ENCODE results near the gene MIB2. TPM values are rescaled to one million over a fixed set of nuclear protein-coding genes. Genes with fewer than 3 reads are reported as not detected.

MIB2 gene
- total RNA-seq, 4 donors from 2014 or later: 94.2 to 346 (median 224) TPM

DNA sequence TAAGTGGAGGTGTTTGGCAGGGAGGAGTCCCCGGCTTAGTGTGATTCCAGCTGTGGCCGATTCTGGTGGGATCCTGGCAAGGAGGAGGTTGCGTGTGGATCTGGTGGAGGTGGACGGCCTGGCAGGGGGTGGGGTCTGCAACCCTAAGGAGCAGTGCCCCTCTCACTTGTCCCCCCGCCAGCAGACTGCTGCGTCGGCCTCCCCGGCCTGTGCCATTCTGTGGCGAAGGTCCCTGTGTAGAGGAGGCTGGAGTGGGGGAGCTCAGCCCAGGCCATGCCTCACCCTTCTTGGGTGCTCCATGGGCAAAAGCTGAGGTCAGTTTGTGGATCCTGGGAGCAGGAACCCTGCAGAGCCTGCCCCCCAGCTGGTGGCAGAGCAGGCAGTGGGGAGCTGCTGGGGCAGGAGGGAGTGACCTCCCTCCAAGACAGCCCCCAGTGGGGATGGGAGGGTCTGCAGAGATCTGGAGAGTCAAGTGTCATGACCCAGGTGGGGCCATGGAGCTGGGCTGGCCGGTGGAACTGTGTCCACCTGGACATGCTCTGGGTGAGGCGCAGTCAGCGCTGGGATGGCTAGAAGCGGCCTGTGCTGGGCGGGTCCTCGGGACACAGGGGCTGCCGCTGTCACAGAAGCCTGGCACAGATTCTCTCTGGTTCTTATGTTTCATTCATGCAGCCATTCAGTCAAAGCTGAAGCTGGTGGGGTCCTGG is 5.3 kb downstream of the MIB2 start:
- Histone ChIP-seq H3K4me3 (no peak overlapping the region), H3K9me3 (no peaks in the 10 kb centered on the region), H3K4me1 (peaks cover 9 to 16% (median 13%) of the 10 kb centered on the region in 4 donors), H3K27me3 (no peaks in the 10 kb centered on the region), H3K27ac (no peak overlapping the region), H3K36me3 (no peaks in the 10 kb centered on the region)
- intact Hi-C loops (cut with DNase I; ENCODE audit: low total_unique reads) (no loop called here), in situ Hi-C loops (cut with MboI; ENCODE audit: low pct_ligation_motif_present in 1 of 4, low pct_unique_long_range_greater_than_20kb in 1 of 4, low sequenced_read_pairs in 3 of 4) (no loop called here)
- TF ChIP-seq POLR2A (IDR thresholded peaks at IDR 0.05): no peak
- no peak for TF ChIP-seq POLR2AphosphoS5 (IDR thresholded peaks at IDR 0.05)
- no peak for TF ChIP-seq CTCF (IDR thresholded peaks at IDR 0.05)
- 86% methylated on average over 13 of the region's 16 CpGs; no CpG with 5 or more reads in 1 of the 2 donors for WGBS, 2 donors (ENCODE audit: low coverage in 1 of 2)
- no peak for DNase-seq

GRCh38 chr1:1621173-1622009 is 6.1 kb downstream of the MIB2 start:
- Histone ChIP-seq H3K4me3 (no peak overlapping the region), H3K4me1 (peaks cover 9 to 13% (median 12%) of the 10 kb centered on the region in 4 donors), H3K36me3 (no peaks in the 10 kb centered on the region), H3K27me3 (no peaks in the 10 kb centered on the region), H3K9me3 (no peaks in the 10 kb centered on the region), H3K27ac (no peak overlapping the region)
- no peak for TF ChIP-seq CTCF (IDR thresholded peaks at IDR 0.05)
- no peak for TF ChIP-seq EP300 (IDR thresholded peaks at IDR 0.05; ENCODE audit: low read depth)
- no peak for TF ChIP-seq POLR2AphosphoS5 (IDR thresholded peaks at IDR 0.05)
- DNase-seq: no peak
- in situ Hi-C loops (cut with MboI; ENCODE audit: low pct_ligation_motif_present in 1 of 4, low pct_unique_long_range_greater_than_20kb in 1 of 4, low sequenced_read_pairs in 3 of 4) (no loop called here), intact Hi-C loops (cut with DNase I; ENCODE audit: low total_unique reads) (no loop called here)
- WGBS, 2 donors (ENCODE audit: low coverage in 1 of 2): 88% methylated on average over 22 of the region's 31 CpGs; no CpG with 5 or more reads in 1 of the 2 donors

DNA sequence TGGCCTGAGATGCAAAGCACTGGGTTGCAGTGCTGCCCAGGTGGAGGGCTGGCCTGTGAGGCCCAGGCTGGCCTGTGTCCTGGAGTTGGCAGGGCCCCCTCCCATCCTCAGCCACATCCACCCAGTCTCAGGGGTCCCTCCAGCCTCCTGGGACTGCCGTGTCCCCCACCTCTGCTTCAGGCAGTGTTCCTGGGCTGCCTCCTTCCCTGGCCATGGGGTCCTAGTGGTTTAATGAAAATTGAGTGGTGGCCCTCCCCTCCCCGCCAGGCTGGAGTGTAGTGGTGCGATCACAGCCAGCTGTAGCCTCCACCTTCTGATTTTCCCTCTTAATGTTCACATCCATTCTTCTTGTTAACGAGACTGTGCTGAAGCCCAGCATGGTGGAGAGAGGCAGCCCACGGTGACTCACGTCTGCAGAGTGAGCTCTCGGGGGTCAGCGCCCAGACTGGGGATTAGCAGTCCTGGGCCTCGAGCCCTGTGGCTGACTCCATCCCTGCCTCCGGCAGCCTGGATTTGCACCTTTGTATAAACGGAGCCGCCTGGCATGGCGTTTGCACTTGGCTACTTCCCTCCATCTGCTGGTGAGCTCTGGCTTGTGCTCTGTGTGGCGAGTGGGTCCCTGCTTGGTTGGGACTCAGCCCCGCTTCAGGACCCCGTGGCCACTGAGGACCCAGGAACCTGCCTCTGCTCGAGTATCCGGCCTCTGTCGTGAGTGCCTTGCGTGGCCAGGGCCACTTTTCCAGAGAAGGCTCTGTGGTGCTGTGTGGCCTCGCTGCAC is 6.9 kb downstream of the MIB2 start:
- Histone ChIP-seq H3K36me3 (no peaks in the 10 kb centered on the region), H3K27ac (no peak overlapping the region), H3K4me3 (no peak overlapping the region), H3K27me3 (no peaks in the 10 kb centered on the region), H3K4me1 (peaks cover 2 to 12% (median 11%) of the 10 kb centered on the region in 4 donors), H3K9me3 (no peaks in the 10 kb centered on the region)
- no peak for DNase-seq
- TF ChIP-seq CTCF (IDR thresholded peaks at IDR 0.05): no peak
- no peak for TF ChIP-seq EP300 (IDR thresholded peaks at IDR 0.05; ENCODE audit: low read depth)
- TF ChIP-seq POLR2AphosphoS5 (IDR thresholded peaks at IDR 0.05): no peak
- TF ChIP-seq POLR2A (IDR thresholded peaks at IDR 0.05): no peak
- 76% methylated on average over 20 of the region's 21 CpGs; no CpG with 5 or more reads in 1 of the 2 donors for WGBS, 2 donors (ENCODE audit: low coverage in 1 of 2)
- in situ Hi-C loops (cut with MboI; ENCODE audit: low pct_ligation_motif_present in 1 of 4, low pct_unique_long_range_greater_than_20kb in 1 of 4, low sequenced_read_pairs in 3 of 4): no loop called here
- intact Hi-C loops (cut with DNase I; ENCODE audit: low total_unique reads): no loop called here

DNA sequence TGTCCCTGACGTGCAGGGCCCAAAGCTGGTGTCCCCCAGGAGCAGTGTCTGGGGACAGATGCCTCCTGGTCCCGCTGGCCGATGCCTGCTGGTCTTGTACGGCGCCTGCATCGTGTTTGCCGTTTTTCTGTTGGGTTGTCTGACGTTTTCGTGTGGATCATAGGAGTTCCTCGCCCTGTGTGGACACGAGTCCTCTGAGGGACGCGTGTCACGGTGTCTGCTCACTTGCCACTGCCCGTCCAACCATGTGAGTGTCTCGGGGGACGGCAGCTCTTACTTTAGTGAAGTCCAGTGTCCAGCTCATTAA is 7.4 kb downstream of the MIB2 start:
- in situ Hi-C loops (cut with MboI; ENCODE audit: low pct_ligation_motif_present in 1 of 4, low pct_unique_long_range_greater_than_20kb in 1 of 4, low sequenced_read_pairs in 3 of 4) (no loop called here), intact Hi-C loops (cut with DNase I; ENCODE audit: low total_unique reads) (no loop called here)
- DNase-seq: no peak

More for the DNA sequence above, 7.4 kb downstream of the MIB2 start:
- 90 to 100% methylated on average over 6 to 17 of the region's 17 CpGs for WGBS, 2 donors (ENCODE audit: low coverage in 1 of 2)
- no peaks in the 10 kb centered on the region for H3K27me3 ChIP-seq
- no peaks in the 10 kb centered on the region for H3K36me3 ChIP-seq
- H3K4me1 ChIP-seq: peaks cover 0 to 11% (median 7%) of the 10 kb centered on the region in 4 donors
- no peak overlapping the region for H3K4me3 ChIP-seq
- H3K27ac ChIP-seq: no peak overlapping the region
- TF ChIP-seq POLR2AphosphoS5 (IDR thresholded peaks at IDR 0.05): no peak
- H3K9me3 ChIP-seq: no peaks in the 10 kb centered on the region

All from transverse colon (tissue), 4 donors.